DOHH2 (cell line): Measurements from ENCODE around the gene CRELD1.
A peak's percentile ranks its signal among the peaks of the same experiment; 100 is the strongest.

Experiments used
- H3F3A ChIP-seq: fragments of 200-600 bp; sonication (generic), shearing (Covaris generic); 2 replicates; pipeline ENCODE4 v1.6.0; 2016; ENCODE audit warnings: antibody characterized with exemption, mild to moderate bottlenecking; ENCODE audit not compliant: control insufficient read depth, insufficient read depth
- H3K27ac ChIP-seq: fragments of 200-600 bp; sonication (generic); 2 replicates; pipeline ENCODE4 v1.5.1; 2014; ENCODE audit warnings: low read depth, mild to moderate bottlenecking, low read length, moderate library complexity
- H3K27me3 ChIP-seq: fragments of 200-600 bp; sonication (generic); 2 replicates; pipeline ENCODE4 v1.6.1; 2014; ENCODE audit warnings: mild to moderate bottlenecking, low read length, mixed read lengths; ENCODE audit not compliant: control insufficient read depth
- H3K36me3 ChIP-seq: fragments of 200-600 bp; sonication (generic); 2 replicates; pipeline ENCODE4 v1.6.1; 2014; ENCODE audit warnings: mild to moderate bottlenecking, low read length, moderate library complexity, mixed read lengths; ENCODE audit not compliant: control insufficient read depth
- H3K4me1 ChIP-seq: fragments of 200-600 bp; sonication (generic); 2 replicates; pipeline ENCODE4 v1.6.1; 2014; ENCODE audit warnings: mild to moderate bottlenecking, low read length, mixed read lengths; ENCODE audit not compliant: control insufficient read depth
- H3K4me2 ChIP-seq: fragments of 200-600 bp; sonication (generic); 2 replicates; pipeline ENCODE4 v1.6.0; 2014; ENCODE audit warnings: mild to moderate bottlenecking, low read length, moderate library complexity
- H3K4me3 ChIP-seq: fragments of 200-600 bp; sonication (generic); 2 replicates; pipeline ENCODE4 v1.5.1; 2014; ENCODE audit warnings: mild to moderate bottlenecking, low read length, mixed read lengths
- H3K79me2 ChIP-seq: fragments of 200-600 bp; sonication (generic); 2 replicates; pipeline ENCODE4 v1.6.1; 2014; ENCODE audit warnings: mild to moderate bottlenecking, low read length, mixed read lengths; ENCODE audit not compliant: control insufficient read depth
- H3K9me2 ChIP-seq: fragments of 200-600 bp; sonication (generic); replicated peaks from 2 replicates; pipeline ENCODE4 v1.6.1; 2014; ENCODE audit warnings: mild to moderate bottlenecking, low read length, mixed read lengths; ENCODE audit not compliant: control insufficient read depth
- H3K9me3 ChIP-seq: fragments of 200-600 bp; sonication (generic); 2 replicates; pipeline ENCODE4 v1.6.1; 2014; ENCODE audit warnings: antibody characterized with exemption, low read length, mixed read lengths; ENCODE audit not compliant: control insufficient read depth, insufficient read depth
- H4K20me1 ChIP-seq: fragments of 200-600 bp; sonication (generic); 2 replicates; pipeline ENCODE4 v1.6.0; 2014; ENCODE audit warnings: low read depth, mild to moderate bottlenecking, antibody characterized with exemption, low read length, moderate library complexity; ENCODE audit not compliant: control insufficient read depth, insufficient read depth
- EZH2phosphoT487 ChIP-seq: fragments of 200-600 bp; sonication (generic); IDR thresholded peaks from 2 replicates; pipeline ENCODE4 v1.6.1; 2017; ENCODE audit warnings: borderline replicate concordance, mild to moderate bottlenecking, antibody characterized with exemption, low read length, moderate library complexity, mixed read lengths
- TF ChIP-seq, protein P1 (sequence below): fragments of 200-600 bp; sonication (generic); IDR thresholded peaks from one replicate; pipeline ENCODE4 v1.5.1; 2014; ENCODE audit warnings: antibody characterized with exemption, mild to moderate bottlenecking, low read depth, low read length; ENCODE audit not compliant: poor library complexity, severe bottlenecking

Gene CRELD1

GRCh38 chr3:9955611-9956352 lies 22.1 kb downstream of the CRELD1 start:
- no peaks in the 10 kb centered on the region for H3K9me3 ChIP-seq
- no peak overlapping the region for H3K4me3 ChIP-seq
- no peaks in the 10 kb centered on the region for H3K36me3 ChIP-seq
- no peaks in the 10 kb centered on the region for H3K79me2 ChIP-seq
- H3K27ac ChIP-seq, result no peak overlapping the region
- H4K20me1 ChIP-seq, result no peaks in the 10 kb centered on the region
- H3K9me2 ChIP-seq, result no peaks in the 10 kb centered on the region
- H3K27me3 ChIP-seq, result peaks cover 11% of the 10 kb centered on the region
- TF ChIP-seq EZH2phosphoT487, result no peak
- TF ChIP-seq, protein P1, sequence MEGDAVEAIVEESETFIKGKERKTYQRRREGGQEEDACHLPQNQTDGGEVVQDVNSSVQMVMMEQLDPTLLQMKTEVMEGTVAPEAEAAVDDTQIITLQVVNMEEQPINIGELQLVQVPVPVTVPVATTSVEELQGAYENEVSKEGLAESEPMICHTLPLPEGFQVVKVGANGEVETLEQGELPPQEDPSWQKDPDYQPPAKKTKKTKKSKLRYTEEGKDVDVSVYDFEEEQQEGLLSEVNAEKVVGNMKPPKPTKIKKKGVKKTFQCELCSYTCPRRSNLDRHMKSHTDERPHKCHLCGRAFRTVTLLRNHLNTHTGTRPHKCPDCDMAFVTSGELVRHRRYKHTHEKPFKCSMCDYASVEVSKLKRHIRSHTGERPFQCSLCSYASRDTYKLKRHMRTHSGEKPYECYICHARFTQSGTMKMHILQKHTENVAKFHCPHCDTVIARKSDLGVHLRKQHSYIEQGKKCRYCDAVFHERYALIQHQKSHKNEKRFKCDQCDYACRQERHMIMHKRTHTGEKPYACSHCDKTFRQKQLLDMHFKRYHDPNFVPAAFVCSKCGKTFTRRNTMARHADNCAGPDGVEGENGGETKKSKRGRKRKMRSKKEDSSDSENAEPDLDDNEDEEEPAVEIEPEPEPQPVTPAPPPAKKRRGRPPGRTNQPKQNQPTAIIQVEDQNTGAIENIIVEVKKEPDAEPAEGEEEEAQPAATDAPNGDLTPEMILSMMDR, result no peak
- peaks cover 6% of the 10 kb centered on the region; the same call in 1 of the 2 replicates for H3F3A ChIP-seq
- H3K4me1 ChIP-seq, result peaks cover 16% of the 10 kb centered on the region
- no peak overlapping the region for H3K4me2 ChIP-seq

DNA sequence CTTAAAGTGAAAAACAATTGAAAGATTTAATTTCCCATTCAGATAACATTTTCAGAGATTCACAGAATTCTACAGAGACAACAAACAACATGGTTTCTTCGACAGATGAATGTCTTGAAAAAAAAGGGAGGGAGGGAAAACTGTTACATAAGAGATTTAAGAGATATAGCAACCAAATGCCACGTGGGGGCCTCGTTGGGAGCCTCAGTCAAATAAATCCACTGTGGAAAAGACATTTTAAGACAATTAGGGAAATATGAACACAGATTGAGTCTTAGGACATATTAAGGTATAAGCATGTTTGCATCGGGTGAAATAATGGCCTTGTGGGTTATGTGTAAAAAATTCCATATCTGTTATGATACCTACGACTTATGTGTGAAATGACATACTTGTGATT lies 23.6 kb downstream of the CRELD1 start:
- Histone ChIP-seq H3F3A (peaks cover 6% of the 10 kb centered on the region; the same call in 1 of the 2 replicates), H3K27me3 (no peaks in the 10 kb centered on the region), H3K4me1 (peaks cover 5% of the 10 kb centered on the region), H4K20me1 (no peaks in the 10 kb centered on the region), H3K27ac (no peak overlapping the region), H3K9me2 (no peaks in the 10 kb centered on the region), H3K79me2 (no peaks in the 10 kb centered on the region), H3K4me3 (no peak overlapping the region), H3K9me3 (no peaks in the 10 kb centered on the region), H3K36me3 (no peaks in the 10 kb centered on the region), H3K4me2 (no peak overlapping the region)
- TF ChIP-seq EZH2phosphoT487, result no peak
- TF ChIP-seq, protein P1, result peak; percentile 41

- Histone ChIP-seq H3K4me1 (no peaks in the 10 kb centered on the region), H3K27me3 (no peaks in the 10 kb centered on the region), H3K79me2 (no peaks in the 10 kb centered on the region), H3K4me2 (no peak overlapping the region), H3K36me3 (peaks cover 29% of the 10 kb centered on the region), H3K27ac (no peak overlapping the region), H4K20me1 (no peaks in the 10 kb centered on the region), H3F3A (no peaks in the 10 kb centered on the region), H3K9me3 (no peaks in the 10 kb centered on the region), H3K4me3 (no peak overlapping the region), H3K9me2 (no peaks in the 10 kb centered on the region)
- no peak for TF ChIP-seq EZH2phosphoT487
- TF ChIP-seq, protein P1, result no peak
Observed at GRCh38 chr3:9965200-9965875, 31.7 kb downstream of the CRELD1 start.
